Mammary epithelial cell (primary cell): ENCODE data around the gene USP38.

Experiments used
- EZH2 ChIP-seq: IDR thresholded peaks from 2 replicates; pipeline ENCODE4 v1.6.1; 2012; ENCODE audit warnings: low read length, inconsistent platforms, borderline replicate concordance
- TF ChIP-seq, protein P1 (sequence below), 2 donors: IDR thresholded peaks in 1 of 2; conservative IDR thresholded peaks in 1 of 2; 2 replicates each; pipeline ENCODE4 v1.5.1; 2011 to 2012; ENCODE audit warnings: inconsistent platforms in 2 of 2, low read length in 2 of 2, mild to moderate bottlenecking in 2 of 2, control low read depth in 1 of 2, low read depth in 1 of 2; ENCODE audit not compliant: insufficient read depth in 1 of 2; ENCODE audit errors: extremely low read depth in 1 of 2

DNA sequence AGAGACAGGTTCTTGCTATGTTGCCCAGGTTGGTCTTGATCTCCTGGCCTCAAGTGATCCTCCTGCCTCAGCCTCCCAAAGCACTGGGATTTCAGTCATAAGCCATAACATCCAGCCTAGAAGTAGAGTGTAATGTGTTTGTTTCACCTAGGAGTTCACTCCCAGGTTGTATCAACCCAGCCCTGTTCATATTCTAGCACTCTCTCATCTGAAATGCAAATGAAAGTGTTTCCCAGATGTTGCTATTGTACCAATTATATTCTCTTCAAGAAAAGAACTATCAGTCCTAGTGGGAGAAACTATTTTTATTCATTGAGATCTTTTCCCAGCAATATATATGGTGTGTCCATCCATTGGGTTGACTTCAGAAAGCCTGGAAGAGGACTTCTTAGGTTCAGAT, 72.6 kb downstream of the USP38 start:
- TF ChIP-seq, protein P1, sequence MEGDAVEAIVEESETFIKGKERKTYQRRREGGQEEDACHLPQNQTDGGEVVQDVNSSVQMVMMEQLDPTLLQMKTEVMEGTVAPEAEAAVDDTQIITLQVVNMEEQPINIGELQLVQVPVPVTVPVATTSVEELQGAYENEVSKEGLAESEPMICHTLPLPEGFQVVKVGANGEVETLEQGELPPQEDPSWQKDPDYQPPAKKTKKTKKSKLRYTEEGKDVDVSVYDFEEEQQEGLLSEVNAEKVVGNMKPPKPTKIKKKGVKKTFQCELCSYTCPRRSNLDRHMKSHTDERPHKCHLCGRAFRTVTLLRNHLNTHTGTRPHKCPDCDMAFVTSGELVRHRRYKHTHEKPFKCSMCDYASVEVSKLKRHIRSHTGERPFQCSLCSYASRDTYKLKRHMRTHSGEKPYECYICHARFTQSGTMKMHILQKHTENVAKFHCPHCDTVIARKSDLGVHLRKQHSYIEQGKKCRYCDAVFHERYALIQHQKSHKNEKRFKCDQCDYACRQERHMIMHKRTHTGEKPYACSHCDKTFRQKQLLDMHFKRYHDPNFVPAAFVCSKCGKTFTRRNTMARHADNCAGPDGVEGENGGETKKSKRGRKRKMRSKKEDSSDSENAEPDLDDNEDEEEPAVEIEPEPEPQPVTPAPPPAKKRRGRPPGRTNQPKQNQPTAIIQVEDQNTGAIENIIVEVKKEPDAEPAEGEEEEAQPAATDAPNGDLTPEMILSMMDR (conservative IDR thresholded peaks at IDR 0.05 in 1 of 2, IDR thresholded peaks at IDR 0.05 in 1 of 2; ENCODE audit: extremely low read depth in 1 of 2, insufficient read depth in 1 of 2, low read depth in 1 of 2, low read length in 2 of 2) = no peak
- TF ChIP-seq EZH2 = no peak
